Stimulated activated naive CD8-positive, alpha-beta T cell treated with anti-CD3 and anti-CD28 coated beads, Interleukin-15, Interleukin-2, amounts not matched to agents 100 U/mL and 50 U/mL, for 24 hours (primary cell): ENCODE data around the gene CTBP1.
A peak's percentile ranks its signal among the peaks of the same experiment; 100 is the strongest.

Experiments
- ATAC-seq: fragments of 150-1000 bp; cut with Tn5 transposase; one replicate; pipeline ENCODE4 v1.10.0; 2021
- DNase-seq: peaks from one replicate; pipeline ENCODE4 v3.0.0; 2021

CTBP1 gene

DNA sequence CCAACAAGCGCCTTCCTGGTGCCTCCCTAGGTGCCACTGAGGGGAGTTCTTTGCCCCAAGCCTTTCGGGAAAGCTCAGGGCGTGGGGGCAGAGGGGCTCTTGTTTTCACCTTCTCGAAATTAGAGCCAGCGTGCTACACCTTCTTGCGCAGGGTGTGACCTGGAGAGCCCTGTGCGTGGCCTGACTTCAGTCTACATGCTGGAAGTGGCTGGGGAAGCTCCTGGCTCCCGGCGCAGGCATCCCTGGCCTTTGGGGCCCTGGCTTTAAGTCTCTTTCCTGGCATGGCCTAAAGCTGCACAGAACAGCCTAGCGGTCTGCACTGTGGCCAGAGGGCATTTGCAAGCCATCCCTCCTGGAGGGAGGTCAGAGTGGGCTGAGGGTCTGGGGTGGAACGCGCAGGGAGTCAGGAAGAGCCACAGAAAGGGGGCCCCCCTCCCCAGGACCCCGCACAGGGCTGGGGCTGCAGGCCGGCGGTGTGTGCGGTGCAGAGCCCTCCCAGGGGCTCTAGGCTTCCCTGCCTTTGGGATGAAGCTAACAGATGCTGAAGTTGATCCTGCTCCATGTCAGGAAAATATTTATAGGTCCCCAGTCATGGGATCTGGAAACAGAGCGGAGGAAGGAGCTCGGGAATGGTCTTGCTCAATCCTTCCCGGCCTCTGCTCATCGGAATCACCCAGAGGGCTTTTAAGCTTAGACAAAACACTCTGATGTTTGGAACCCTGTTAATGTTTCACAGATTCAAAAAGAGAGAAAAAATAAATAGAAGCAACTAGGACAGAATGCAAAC lies 75.8 kb downstream of the CTBP1 start:
- DNase-seq (no peak), ATAC-seq (no peak)

DNA sequence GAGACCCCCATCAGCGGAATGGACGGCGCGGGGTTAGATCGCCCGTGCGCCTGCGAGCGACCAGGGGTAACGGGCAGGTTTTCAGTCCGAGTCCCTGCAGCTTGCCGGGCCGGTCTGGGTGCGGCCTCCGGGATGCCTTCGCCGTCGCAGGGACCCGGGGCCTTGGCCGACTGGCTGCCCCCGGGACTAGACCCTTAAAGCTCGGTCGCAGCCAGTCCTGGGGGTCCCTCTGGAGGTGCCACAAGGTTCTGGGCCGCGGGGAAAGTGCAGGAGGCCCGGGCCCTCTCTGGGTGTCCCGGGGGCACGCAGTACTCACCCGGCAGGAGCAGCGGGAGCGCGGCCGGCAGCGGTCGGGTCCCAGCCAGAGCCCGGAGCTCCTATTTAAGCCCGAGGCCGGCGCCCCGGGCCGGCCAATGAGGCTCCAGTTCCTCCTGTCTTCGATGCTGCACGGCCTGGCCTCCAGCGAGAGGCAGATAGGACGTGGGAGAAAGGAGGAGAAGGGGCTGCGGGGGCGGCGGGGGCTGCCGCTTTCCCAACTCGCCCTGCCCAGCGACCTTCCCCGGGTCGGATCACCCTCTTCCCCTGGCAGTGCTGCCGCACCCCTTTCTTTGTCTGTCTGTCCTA lies 76.6 kb downstream of the CTBP1 start, which contains the start of gene SPON2:
Gene SPON2, minus strand, starts transcription at position 356 of the 624 bp plus-strand sequence.
- DNase-seq (no peak), ATAC-seq (no peak)

DNA sequence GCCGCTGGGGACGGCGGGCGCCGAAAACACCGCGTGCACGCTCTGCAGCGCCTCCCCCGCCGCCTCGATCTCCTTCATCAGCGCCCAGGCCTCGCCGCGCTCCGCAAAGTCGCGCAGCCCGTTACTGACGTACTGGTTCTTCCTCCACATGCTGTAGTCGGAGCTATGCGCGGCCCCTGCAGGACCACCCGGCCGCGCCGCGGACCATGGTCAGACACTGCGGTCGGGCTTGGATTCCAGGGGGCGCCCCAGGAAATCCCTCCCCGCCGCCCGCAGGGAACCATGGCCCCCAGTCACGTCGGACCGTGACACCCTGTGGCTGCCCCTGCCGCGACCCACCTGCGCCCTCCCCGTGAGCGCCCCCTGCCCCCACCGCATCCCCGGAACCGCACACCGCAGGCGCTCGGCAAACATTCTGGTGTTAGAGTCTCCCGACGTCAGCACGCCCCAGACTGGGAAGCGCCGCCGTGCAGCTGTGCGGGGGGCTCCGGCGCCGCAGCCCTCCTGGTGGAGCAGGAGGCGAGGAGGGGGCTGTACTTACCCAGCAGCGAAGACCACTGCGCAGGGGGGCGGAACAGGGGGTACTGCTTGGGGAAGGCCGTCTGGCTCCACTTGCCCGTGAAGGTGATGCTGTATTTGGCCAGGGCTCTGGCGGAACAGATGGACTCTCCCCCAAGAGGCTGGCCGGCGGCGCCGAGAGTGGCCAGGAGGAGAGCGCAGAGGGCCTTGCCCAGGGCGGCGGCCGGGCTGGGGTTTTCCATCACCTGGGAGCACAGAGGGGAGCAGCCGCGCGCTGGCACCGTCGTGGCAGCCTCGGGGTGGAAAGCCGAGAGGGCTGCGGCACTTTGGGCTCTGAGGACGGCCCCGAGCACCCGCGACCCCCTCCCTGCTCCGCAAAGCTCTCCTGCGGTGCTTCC lies 77.4 kb downstream of the CTBP1 start:
- peak; percentile 63 for DNase-seq
- ATAC-seq: peak; percentile 17

DNA sequence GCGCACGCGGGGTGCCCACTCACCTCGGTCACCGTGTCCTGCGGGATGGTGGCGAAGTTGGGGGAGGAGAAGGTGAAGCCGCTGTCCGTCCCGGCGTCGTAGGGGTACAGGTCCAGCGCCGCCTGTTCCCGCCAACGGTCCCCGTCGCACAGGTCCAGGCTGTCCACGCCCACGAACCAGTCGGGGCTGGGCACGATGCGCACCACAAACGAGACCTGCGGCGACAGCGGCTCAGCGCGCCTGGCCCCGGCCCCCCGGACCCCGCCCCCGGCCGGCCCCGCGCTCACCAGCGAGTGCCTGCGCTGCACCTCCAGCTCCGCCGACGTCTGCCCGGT lies 78.0 kb downstream of the CTBP1 start:
- DNase-seq: no peak
- no peak for ATAC-seq

DNA sequence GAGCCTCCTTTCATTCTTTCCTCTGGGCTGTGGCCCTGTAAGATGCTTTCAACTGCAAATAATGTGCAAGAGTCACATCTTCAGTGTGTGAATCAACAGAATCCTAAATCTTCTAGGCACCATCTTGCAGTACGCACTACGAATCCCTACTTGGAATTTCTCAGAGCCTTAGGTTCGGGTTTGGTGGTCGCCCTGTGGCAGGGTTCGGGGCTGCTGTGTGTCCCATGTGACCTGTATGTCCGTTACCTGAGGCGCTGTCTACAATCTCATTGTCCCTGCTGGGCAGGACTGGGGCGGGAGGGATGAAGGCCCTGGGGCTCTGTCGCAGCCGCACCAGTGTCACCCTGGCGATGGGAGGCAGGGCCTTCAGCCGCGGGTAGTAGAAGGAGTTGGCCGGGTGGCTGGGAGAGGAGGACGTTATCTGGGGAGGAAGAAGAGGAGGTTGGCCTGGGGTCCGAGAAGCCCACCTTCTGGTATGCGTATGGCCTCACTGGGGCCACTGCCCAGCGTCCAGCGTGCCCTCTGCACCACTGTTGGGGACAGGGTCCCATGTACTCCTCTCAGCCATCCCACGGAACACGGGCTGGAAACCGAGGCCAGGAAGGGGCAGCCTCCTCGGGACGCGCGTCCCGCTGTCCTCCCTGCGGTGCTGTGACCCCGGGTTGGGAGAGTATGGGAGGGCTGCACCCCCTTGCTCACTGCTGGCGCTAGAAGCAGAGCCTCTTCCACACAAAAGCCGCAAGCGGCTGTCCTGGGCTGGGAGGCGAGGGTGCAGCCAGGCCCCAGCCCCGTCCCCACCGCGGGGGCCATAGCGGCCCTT lies 78.6 kb downstream of the CTBP1 start:
- ATAC-seq (no peak), DNase-seq (no peak)

DNA sequence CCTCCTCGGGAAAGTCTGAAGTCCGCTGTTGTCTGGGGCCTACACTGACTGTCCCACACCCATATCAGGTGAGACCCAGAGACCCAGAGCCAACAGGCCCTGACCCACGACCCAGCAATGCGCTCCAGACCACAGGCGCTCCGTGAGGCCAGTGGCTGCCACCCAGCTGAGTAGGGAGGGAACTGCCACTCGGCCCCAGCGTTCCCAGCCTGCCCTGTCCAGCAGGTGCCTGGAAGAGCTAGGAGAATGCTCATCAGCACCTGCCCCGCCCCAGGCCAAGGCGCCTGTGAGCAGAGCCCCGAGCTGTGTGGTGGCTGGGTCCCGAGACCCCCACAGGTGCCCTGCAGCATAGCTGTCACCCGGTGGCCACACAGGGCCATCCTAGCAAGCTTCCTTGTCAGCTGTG lies 79.2 kb downstream of the CTBP1 start:
- DNase-seq (no peak), ATAC-seq (no peak)

DNA sequence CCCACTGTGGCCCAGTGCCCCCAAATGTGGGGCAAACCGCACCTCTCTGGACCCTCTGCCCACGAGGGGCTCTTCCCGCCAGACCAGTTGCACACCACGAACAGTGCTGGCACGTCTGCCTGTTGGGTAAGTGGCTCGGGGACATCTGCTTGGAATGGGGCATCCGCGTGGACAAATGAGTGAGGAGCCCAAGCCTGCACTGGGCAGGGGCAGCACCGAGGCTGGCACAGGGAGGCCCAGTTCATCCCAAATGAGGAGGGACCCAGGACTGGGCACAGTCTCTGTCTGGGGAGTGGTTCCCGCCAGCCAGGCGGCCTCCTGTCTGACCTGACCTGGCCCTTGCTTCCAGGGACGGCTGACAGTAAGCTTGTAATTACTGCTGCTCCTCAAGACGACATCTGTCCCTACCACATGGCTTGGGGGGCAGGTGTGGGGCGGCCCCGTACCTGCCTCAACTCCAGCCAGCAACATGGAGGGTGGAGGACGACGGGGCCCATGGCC lies 79.7 kb downstream of the CTBP1 start:
- DNase-seq (no peak), ATAC-seq (no peak)

DNA sequence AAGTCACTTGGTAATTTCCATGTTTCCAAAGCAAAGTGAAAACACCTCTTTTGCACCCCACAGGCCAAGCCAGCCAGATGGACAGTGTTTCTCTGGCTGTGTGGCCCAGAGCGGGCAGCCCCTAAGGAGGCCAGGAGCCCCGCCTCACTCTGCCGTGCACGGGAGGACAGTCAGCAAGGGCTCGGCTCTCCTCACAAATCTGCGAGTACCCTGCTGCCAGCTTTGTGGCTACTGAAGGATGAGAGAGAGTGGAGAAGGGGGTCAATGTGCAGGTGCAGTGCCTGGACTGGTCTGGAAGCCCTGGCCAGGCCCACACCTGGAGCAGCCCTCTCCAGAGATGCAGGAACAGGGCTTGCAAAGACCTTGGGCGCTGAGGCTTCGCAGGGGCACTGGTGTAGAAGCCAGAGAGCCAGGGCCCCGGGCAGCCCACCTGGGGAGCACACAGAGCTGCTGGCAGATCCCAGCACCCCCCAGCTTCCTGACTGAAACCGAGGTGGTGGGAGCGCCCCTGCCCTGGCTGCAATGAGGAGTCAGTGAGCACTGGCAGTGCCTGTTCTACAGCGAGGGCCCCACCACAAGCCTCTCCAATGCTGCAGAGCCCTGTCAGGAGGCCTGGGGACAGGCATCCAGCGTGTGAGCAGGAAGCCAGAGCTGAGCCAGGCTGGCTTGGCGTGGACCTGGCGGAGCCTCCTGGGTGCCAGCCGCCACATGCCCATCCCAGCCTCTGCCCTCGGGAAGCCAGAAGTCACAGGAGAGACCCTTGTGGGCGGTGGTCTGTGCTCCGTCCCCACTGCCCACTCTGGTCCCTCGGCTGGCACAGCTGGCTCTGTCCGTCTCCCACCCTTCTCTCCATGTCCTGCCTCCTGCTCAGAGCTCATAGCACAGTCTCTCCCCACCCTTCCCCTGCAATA lies 80.5 kb downstream of the CTBP1 start:
- no peak for DNase-seq
- ATAC-seq: no peak

DNA sequence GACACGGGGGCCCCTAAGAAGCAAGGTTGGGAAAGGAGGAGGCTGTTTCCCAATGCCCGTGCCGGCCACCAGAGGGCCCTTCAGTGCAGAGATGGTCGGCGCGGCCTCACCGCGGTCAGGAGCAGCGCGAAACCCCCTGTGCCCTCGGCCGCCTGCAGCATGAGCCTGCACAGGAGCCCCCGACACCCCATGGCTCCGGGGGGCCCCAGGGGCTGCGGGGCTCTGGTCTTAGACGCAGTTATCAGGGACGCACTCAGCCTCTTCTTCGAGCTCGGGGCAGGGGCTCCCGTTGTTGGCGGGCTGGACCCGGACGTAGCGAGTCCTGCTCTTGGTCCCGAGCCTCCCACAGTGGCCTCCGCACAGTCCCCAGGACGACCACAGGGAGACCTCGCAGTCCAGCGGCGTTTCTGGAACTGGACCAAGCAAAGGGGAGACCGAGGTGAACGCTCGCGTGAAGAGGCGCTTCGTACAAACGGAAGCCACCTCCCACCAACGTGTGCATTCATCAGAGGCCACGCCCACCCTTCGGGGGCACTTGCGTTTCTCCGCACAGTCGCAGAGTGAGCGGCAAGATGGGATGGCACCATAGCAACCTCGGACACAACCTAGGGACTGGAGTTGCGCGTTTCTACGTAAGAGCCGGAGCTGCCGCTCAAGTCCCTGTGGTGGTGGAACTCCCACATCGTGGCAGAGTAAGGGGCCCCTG lies 81.5 kb downstream of the CTBP1 start:
- ATAC-seq (peak; percentile 93), DNase-seq (peak; percentile 93)

DNA sequence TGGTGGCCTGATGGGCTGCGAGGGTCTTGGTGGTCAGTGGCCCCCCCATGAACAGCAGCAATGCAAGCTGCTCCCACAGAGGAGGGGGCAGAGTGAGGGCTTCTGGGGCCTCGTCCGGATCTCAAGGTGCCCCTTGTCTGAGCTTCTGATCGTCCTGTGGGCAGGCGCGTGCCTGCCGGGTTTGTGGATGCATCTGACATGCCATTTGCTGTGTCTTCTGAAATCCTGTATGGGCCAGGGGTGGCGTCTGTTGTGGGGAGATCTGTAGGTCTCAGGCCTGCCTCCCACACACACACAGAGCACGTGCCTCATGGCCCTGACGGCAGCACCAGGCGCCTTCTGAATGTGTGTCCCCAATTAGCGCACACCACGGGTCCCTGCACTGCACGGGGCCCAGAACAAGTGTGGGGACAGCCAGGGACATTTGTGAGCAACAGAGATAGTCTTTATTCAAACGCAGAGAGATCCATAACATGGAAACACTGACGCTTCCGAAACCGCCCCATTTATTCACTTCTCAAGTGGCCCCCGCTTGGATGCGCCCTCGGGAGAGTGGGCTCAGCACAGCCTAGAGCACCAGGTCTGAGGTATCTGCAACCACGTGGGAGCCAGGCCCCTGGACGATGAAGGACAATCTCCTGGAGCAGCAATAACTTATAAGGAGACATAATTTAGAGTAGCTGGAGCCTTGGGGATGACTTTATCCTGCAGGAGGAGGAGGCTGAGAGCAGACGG lies 82.3 kb downstream of the CTBP1 start:
- DNase-seq (no peak), ATAC-seq (no peak)

DNA sequence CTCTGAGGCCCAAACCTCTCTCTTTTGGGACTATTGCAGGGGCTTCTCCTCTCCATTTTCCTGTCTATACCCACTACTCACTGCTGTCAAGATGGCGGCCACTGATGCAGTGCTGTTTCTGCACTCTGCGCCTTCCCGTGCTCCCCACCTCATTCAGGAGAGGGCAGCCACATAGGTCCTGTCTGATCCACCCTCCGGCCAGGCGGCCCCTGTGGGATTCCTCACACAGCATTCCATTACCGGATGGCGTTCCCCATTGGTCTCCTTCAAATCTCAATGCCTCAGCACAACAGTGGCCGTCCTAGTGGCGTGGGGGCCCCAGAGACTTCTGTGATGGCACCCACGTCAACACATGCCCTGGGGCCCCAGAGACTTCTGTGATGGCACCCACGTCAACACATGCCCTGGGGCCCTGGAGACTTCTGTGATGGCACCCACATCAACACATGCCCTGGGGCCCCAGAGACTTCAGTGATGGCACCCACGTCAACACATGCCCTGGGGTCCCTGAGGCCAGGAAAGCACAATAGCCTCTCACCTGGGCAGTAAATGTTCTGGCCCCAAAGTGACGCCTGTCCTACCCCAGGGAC lies 83.9 kb downstream of the CTBP1 start:
- ATAC-seq (no peak), DNase-seq (no peak)

DNA sequence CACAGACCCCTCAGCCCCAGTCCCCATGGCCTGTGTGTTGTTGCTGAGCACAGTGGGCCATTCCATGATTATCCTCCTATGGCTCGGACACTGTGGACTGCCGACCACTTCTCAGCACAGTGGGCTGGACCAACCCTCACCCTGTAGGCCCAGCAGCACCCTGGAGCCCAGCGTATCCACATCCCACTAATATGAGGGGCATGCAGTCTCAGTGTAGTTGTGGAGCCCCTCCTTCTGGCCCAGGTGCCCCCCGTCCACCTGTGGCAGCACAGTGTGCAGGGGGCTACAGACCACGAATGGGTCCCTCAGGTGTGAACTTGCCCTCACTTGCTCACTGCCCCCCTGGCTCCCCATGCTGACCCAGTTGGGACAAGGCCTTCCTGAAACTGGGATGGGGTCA lies 84.5 kb downstream of the CTBP1 start:
- DNase-seq (no peak), ATAC-seq (no peak)

DNA sequence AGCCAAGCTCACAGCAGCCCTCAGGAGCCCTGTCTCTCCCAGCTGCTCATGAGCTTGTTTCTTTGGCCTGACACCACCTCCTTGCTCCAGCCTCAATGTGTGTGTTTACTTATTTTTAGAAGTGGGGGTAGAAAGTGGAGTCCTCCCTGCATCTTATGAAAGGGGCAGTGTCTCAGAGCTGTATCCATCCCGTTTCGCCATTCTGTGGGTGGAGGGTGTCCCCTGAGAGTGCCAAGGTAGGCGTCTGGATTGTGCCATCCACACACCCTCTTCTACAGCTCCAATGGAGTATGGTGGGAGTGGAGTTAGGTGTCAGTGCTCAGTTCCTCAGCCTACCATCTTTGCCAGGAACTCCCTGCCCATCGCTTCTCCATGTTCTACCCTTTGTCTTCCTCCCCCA lies 84.9 kb downstream of the CTBP1 start:
- ATAC-seq: no peak
- DNase-seq: no peak
